ENCODE results near the gene MAGI1.

The MAGI1 gene

GRCh38 chr3:65443739-65444446 is 594.8 kb downstream of the MAGI1 start:
- H3K27ac ChIP-seq, result no peak overlapping the region
- TF ChIP-seq ZFX (IDR thresholded peaks at IDR 0.05), result no peak
- no peak for TF ChIP-seq CTCF (conservative IDR thresholded peaks at IDR 0.05)

GRCh38 chr3:65439641-65440284 is 599.0 kb downstream of the MAGI1 start:
- H3K27ac ChIP-seq, result no peak overlapping the region
- TF ChIP-seq ZFX (IDR thresholded peaks at IDR 0.05) (no peak), CTCF (conservative IDR thresholded peaks at IDR 0.05) (peak; percentile 66)

- H3K27ac ChIP-seq, result no peak overlapping the region
Observed at GRCh38 chr3:65438612-65439011, 600.1 kb downstream of the MAGI1 start.

GRCh38 chr3:65438096-65438495 is 600.6 kb downstream of the MAGI1 start:
- TF ChIP-seq ZFX (IDR thresholded peaks at IDR 0.05), result no peak
- no peak for TF ChIP-seq CTCF (conservative IDR thresholded peaks at IDR 0.05)
- H3K27ac ChIP-seq, result no peak overlapping the region

More at GRCh38 chr3:65438612-65439011, 600.1 kb downstream of the MAGI1 start:
- TF ChIP-seq CTCF (conservative IDR thresholded peaks at IDR 0.05) (no peak), ZFX (IDR thresholded peaks at IDR 0.05) (no peak)

GRCh38 chr3:65436580-65436979 is 602.1 kb downstream of the MAGI1 start:
- peak; percentile 48 for TF ChIP-seq CTCF (conservative IDR thresholded peaks at IDR 0.05)
- TF ChIP-seq ZFX (IDR thresholded peaks at IDR 0.05), result no peak

GRCh38 chr3:65433480-65433879 is 605.2 kb downstream of the MAGI1 start:
- no peak overlapping the region for H3K27ac ChIP-seq
- TF ChIP-seq ZFX (IDR thresholded peaks at IDR 0.05) (no peak), CTCF (conservative IDR thresholded peaks at IDR 0.05) (no peak)

More at GRCh38 chr3:65436580-65436979, 602.1 kb downstream of the MAGI1 start:
- no peak overlapping the region for H3K27ac ChIP-seq

GRCh38 chr3:65432388-65433003 is 606.2 kb downstream of the MAGI1 start:
- no peak for TF ChIP-seq ZFX (IDR thresholded peaks at IDR 0.05)
- no peak overlapping the region for H3K27ac ChIP-seq

All from C4-2B (cell line).